ENCODE measurements around the gene TFIP11.
A peak's percentile ranks its signal among the peaks of the same experiment; 100 is the strongest.

Gene TFIP11

GRCh38 chr22:26515931-26516330 is 3.7 kb upstream of the TFIP11 start:
- no peak for DNase-seq (ENCODE audit: low read depth in 2 of 2)
- no peak for TF ChIP-seq CTCF (IDR thresholded peaks at IDR 0.05; ENCODE audit: low read depth, low read length)
- H3K4me3 ChIP-seq (replicated peaks in 1 of 2; ENCODE audit: low read depth in 2 of 2, low read length in 2 of 2) = no peak overlapping the region

GRCh38 chr22:26514419-26515161 is 2.3 kb upstream of the TFIP11 start:
- no peak overlapping the region for H3K4me3 ChIP-seq (replicated peaks in 1 of 2; ENCODE audit: low read depth in 2 of 2, low read length in 2 of 2)
- TF ChIP-seq CTCF (IDR thresholded peaks at IDR 0.05; ENCODE audit: low read depth, low read length) = no peak
- no peak for DNase-seq (ENCODE audit: low read depth in 2 of 2)

GRCh38 chr22:26513838-26514237 is 1.6 kb upstream of the TFIP11 start:
- DNase-seq (ENCODE audit: low read depth in 2 of 2) = no peak
- TF ChIP-seq CTCF (IDR thresholded peaks at IDR 0.05; ENCODE audit: low read depth, low read length) = no peak
- H3K4me3 ChIP-seq (replicated peaks in 1 of 2; ENCODE audit: low read depth in 2 of 2, low read length in 2 of 2) = no peak overlapping the region

- H3K4me3 ChIP-seq (replicated peaks in 1 of 2; ENCODE audit: low read depth in 2 of 2, low read length in 2 of 2) = no peak overlapping the region
- TF ChIP-seq CTCF (IDR thresholded peaks at IDR 0.05; ENCODE audit: low read depth, low read length) = no peak
- DNase-seq (ENCODE audit: low read depth in 2 of 2) = no peak
Measured at GRCh38 chr22:26508148-26508547, 4.1 kb downstream of the TFIP11 start.

GRCh38 chr22:26503758-26504157 is 8.5 kb downstream of the TFIP11 start:
- no peak for DNase-seq (ENCODE audit: low read depth in 2 of 2)
- no peak for TF ChIP-seq CTCF (IDR thresholded peaks at IDR 0.05; ENCODE audit: low read depth, low read length)
- no peak overlapping the region for H3K4me3 ChIP-seq (replicated peaks in 1 of 2; ENCODE audit: low read depth in 2 of 2, low read length in 2 of 2)

GRCh38 chr22:26502688-26503561 is 9.3 kb downstream of the TFIP11 start:
- TF ChIP-seq CTCF (IDR thresholded peaks at IDR 0.05; ENCODE audit: low read depth, low read length) = peak; percentile 65
- DNase-seq (ENCODE audit: low read depth in 2 of 2) = peak; percentile 52

More at GRCh38 chr22:26502688-26503561, 9.3 kb downstream of the TFIP11 start:
- no peak overlapping the region for H3K4me3 ChIP-seq (replicated peaks in 1 of 2; ENCODE audit: low read depth in 2 of 2, low read length in 2 of 2)

All from cardiac fibroblast (primary cell).